Fibroblast of skin of left quadriceps (primary cell): ENCODE results near the gene NPRL2.
A peak's percentile ranks its signal among the peaks of the same experiment; 100 is the strongest.

Source experiments
- DNase-seq, 2 experiments: peaks; one replicate each; pipeline ENCODE4 v3.0.0-alpha.2; 2013; ENCODE audit warnings: low read depth in 2 of 2

The NPRL2 gene

GRCh38 chr3:50373146-50374051 is 22.8 kb upstream of the NPRL2 start:
- DNase-seq, result no peak

GRCh38 chr3:50372349-50372748 is 21.8 kb upstream of the NPRL2 start:
- DNase-seq, result no peak

GRCh38 chr3:50371133-50371685 is 20.6 kb upstream of the NPRL2 start:
- no peak for DNase-seq

- peak in 1 of 2 experiments; percentile 29 for DNase-seq
Measured at GRCh38 chr3:50370594-50370993, 20.0 kb upstream of the NPRL2 start.

- DNase-seq, result no peak
Measured at GRCh38 chr3:50369012-50369670, 18.6 kb upstream of the NPRL2 start.

GRCh38 chr3:50365842-50366220 is 15.3 kb upstream of the NPRL2 start:
- no peak for DNase-seq

- peak in 1 of 2 experiments; percentile 21 for DNase-seq
Measured at GRCh38 chr3:50365080-50365841, 14.7 kb upstream of the NPRL2 start.

GRCh38 chr3:50364573-50365079 is 14.1 kb upstream of the NPRL2 start:
- no peak for DNase-seq

- DNase-seq, result no peak
Measured at GRCh38 chr3:50359760-50360110, 9.2 kb upstream of the NPRL2 start.

- DNase-seq, result peak; percentile 96 to 97
Measured at GRCh38 chr3:50358911-50359759, 8.6 kb upstream of the NPRL2 start, which contains the start of gene TMEM115. TMEM115 (minus strand) TSS chr3:50359521; CDS start chr3:50359063, 458 bp downstream.

GRCh38 chr3:50358355-50358910 is 7.9 kb upstream of the NPRL2 start:
- no peak for DNase-seq

- no peak for DNase-seq
Measured at GRCh38 chr3:50357481-50357880, 6.9 kb upstream of the NPRL2 start.

- no peak for DNase-seq
Measured at GRCh38 chr3:50356553-50356952, 6.0 kb upstream of the NPRL2 start.

- DNase-seq, result no peak
Measured at GRCh38 chr3:50355829-50356552, 5.4 kb upstream of the NPRL2 start.

GRCh38 chr3:50354850-50355249 is 4.3 kb upstream of the NPRL2 start:
- DNase-seq, result no peak

GRCh38 chr3:50354186-50354764 is 3.7 kb upstream of the NPRL2 start:
- DNase-seq, result no peak

GRCh38 chr3:50353245-50354004 is 2.9 kb upstream of the NPRL2 start:
- DNase-seq, result no peak

- no peak for DNase-seq
Measured at GRCh38 chr3:50352781-50353180, 2.2 kb upstream of the NPRL2 start.

- DNase-seq, result no peak
Measured at GRCh38 chr3:50351323-50351697, 735 bp upstream of the NPRL2 start.
